Epithelial cell of prostate (primary cell): Measurements from ENCODE around the gene LBX1.

Experiments
- DNase-seq: peaks from one replicate; pipeline ENCODE4 v3.0.0-alpha.2; 2011; ENCODE audit warnings: low read depth, low spot score
- H3K27ac ChIP-seq: fragments of 450-650 bp; 2 replicates; pipeline ENCODE4 v1.5.1; 2017; ENCODE audit warnings: mild to moderate bottlenecking

Gene LBX1

GRCh38 chr10:101244321-101245050 lies 15.2 kb upstream of the LBX1 start:
- no peak for DNase-seq
- H3K27ac ChIP-seq = no peak overlapping the region

GRCh38 chr10:101241840-101242707 lies 12.8 kb upstream of the LBX1 start:
- H3K27ac ChIP-seq = no peak overlapping the region
- DNase-seq = no peak

GRCh38 chr10:101238732-101239105 lies 9.5 kb upstream of the LBX1 start:
- DNase-seq = no peak
- no peak overlapping the region for H3K27ac ChIP-seq

GRCh38 chr10:101237982-101238731 lies 8.9 kb upstream of the LBX1 start:
- no peak for DNase-seq
- no peak overlapping the region for H3K27ac ChIP-seq

- no peak overlapping the region for H3K27ac ChIP-seq
- DNase-seq = no peak
Observed at GRCh38 chr10:101237081-101237981, 8.1 kb upstream of the LBX1 start.

- H3K27ac ChIP-seq = no peak overlapping the region
- DNase-seq = no peak
Observed at GRCh38 chr10:101236376-101237080, 7.3 kb upstream of the LBX1 start.

GRCh38 chr10:101235766-101236165 lies 6.5 kb upstream of the LBX1 start:
- no peak for DNase-seq
- H3K27ac ChIP-seq = no peak overlapping the region

- H3K27ac ChIP-seq = no peak overlapping the region
Observed at GRCh38 chr10:101234333-101234732, 5.1 kb upstream of the LBX1 start.

GRCh38 chr10:101233863-101234262 lies 4.6 kb upstream of the LBX1 start:
- no peak for DNase-seq
- H3K27ac ChIP-seq = no peak overlapping the region

More at GRCh38 chr10:101234333-101234732, 5.1 kb upstream of the LBX1 start:
- DNase-seq = no peak

GRCh38 chr10:101233443-101233842 lies 4.2 kb upstream of the LBX1 start:
- no peak for DNase-seq
- H3K27ac ChIP-seq = no peak overlapping the region

GRCh38 chr10:101231912-101232689 lies 2.8 kb upstream of the LBX1 start:
- DNase-seq = no peak
- no peak overlapping the region for H3K27ac ChIP-seq

- no peak for DNase-seq
- no peak overlapping the region for H3K27ac ChIP-seq
Observed at GRCh38 chr10:101231092-101231491, 1.8 kb upstream of the LBX1 start.

- H3K27ac ChIP-seq = no peak overlapping the region
- no peak for DNase-seq
Observed at GRCh38 chr10:101230183-101230917, 1.1 kb upstream of the LBX1 start.

- no peak overlapping the region for H3K27ac ChIP-seq
- DNase-seq = no peak
Observed at GRCh38 chr10:101228966-101229265, 347 bp downstream of the LBX1 start.

GRCh38 chr10:101228153-101228965 lies 904 bp downstream of the LBX1 start:
- H3K27ac ChIP-seq = no peak overlapping the region
- DNase-seq = no peak

- H3K27ac ChIP-seq = no peak overlapping the region
- no peak for DNase-seq
Observed at GRCh38 chr10:101227429-101228152, 1.7 kb downstream of the LBX1 start.
